Measurements from ENCODE around the gene AGFG1.

Gene AGFG1

GRCh38 chr2:227461811-227462461, 10.0 kb upstream of the AGFG1 start:
- no peak for DNase-seq (ENCODE audit: low read depth in 1 of 2, low spot score in 1 of 2)

DNA sequence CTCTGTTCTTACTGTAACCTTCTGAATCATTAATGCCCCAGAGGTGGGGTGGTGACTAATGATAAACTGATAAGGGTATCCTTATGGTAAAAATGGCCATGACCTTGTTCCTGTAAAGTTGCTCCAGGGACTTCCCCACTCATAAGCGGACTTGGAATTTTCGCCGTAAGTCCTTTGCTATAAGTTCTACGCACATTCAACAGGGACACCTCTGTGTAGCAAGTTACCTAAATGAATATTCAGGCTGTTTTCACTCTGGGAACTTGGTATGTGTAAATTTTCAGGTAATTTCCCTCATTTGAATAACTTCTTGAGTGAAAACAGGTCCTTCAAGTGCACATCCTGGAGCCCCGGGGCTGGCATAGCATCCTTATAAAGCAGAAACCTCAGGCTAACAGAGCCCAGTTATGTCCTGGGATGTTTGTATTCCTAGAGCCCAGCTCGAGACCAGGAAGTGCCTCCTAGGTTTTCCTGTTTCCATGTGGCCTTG, 9.4 kb upstream of the AGFG1 start:
- no peak for DNase-seq (ENCODE audit: low read depth in 1 of 2, low spot score in 1 of 2)

- no peak for DNase-seq (ENCODE audit: low read depth in 1 of 2, low spot score in 1 of 2)
These were observed 8.7 kb upstream of the AGFG1 start for GRCh38 chr2:227462972-227463931.

- DNase-seq (ENCODE audit: low read depth in 1 of 2, low spot score in 1 of 2) = no peak
These were observed 7.6 kb upstream of the AGFG1 start for GRCh38 chr2:227464361-227464760.

GRCh38 chr2:227464851-227465250, 7.1 kb upstream of the AGFG1 start:
- DNase-seq (ENCODE audit: low read depth in 1 of 2, low spot score in 1 of 2) = no peak

GRCh38 chr2:227466887-227467600, 4.9 kb upstream of the AGFG1 start:
- no peak for DNase-seq (ENCODE audit: low read depth in 1 of 2, low spot score in 1 of 2)

GRCh38 chr2:227471412-227471811, 544 bp upstream of the AGFG1 start:
- DNase-seq (ENCODE audit: low read depth in 1 of 2, low spot score in 1 of 2) = no peak

GRCh38 chr2:227472265-227473121, 537 bp downstream of the AGFG1 start:
- DNase-seq (ENCODE audit: low read depth in 1 of 2, low spot score in 1 of 2) = peak in 1 of 2 donors; percentile 26

DNA sequence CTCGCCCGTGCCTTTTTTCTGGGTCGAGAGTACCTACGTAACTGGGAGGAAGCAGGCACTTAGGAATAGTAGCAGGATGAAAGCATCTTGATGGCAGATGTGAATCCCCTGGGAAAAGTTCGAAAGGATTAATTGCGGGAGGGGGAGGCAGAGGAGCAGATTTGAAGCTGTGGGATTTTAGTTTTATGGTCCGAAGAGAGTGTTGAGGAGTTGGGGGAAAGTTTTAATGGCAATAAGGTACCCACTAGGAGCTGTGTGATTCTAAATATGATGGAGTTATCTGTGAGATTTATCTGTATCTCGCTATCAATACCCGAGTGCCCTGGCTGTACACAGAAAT, 1.1 kb downstream of the AGFG1 start:
- DNase-seq (ENCODE audit: low read depth in 1 of 2, low spot score in 1 of 2) = no peak

DNA sequence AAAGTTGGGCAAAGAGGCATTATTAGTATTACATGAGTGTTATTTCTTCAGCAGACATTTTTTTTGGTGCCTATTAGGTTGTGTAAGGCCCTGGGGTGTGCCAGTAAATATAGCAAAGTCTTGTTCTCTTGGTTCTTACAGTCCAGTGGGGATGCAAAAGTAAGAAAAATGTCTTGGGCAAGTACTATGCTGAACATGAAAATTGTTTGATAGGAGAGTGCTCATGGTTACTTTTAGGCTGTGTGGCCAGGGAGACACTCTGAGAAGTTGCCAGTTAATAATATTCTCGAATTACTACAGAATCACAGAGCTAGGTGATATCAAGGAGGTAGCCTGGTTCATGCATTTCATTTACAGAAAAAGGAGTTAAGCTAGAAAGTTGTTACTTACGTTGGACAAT, 1.9 kb downstream of the AGFG1 start:
- no peak for DNase-seq (ENCODE audit: low read depth in 1 of 2, low spot score in 1 of 2)

- no peak for DNase-seq (ENCODE audit: low read depth in 1 of 2, low spot score in 1 of 2)
These were observed 2.5 kb downstream of the AGFG1 start for GRCh38 chr2:227474410-227474809.

- DNase-seq (ENCODE audit: low read depth in 1 of 2, low spot score in 1 of 2) = no peak
These were observed 5.3 kb downstream of the AGFG1 start for GRCh38 chr2:227477291-227477690.

DNA sequence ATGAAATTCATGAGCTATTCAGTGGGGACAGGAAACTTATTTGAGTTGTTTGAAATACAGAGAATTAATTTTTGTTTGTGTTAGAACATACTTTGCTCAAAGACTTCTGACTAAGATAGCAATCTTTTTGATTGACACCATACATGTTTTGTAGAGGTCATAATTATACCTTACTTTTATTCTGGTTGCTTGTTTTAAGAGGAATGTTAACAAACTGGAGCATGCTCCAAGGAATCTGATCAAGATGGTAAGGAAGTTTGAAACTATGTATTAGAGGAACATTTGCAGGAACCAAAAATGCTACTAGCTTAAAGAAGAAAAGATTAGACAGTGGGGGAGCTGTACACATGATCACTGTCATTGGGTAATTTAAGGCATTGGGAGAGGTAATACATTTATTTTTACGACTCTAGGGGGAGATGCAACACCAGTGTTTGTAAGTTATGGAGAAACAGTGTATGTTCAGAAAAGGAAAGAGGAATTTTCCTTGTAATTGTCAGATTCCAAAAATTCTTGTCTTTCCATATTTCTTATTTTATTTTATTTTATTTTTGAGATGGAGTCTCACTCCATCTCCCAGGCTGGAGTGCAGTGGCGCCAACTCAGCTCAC, 8.0 kb downstream of the AGFG1 start:
- DNase-seq (ENCODE audit: low read depth in 1 of 2, low spot score in 1 of 2) = no peak

DNA sequence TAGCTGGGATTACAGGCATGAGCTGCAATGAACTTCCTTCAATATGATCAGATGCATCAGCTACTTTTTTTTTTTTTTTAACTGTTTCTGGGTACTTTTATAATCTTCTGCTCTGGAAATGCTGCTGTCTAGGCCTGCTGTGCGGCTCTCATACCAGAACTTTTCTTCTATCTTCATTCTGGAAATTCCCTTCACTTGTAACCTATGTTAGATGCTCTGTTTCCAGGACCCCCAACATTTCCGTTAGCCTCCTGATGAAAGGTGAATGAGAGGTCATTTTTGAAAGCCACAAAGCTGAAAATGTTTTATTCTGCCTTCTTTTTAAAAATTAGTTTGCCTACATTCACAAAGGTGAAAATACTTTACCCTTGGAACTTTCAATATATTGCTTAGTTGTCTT, 8.6 kb downstream of the AGFG1 start:
- no peak for DNase-seq (ENCODE audit: low read depth in 1 of 2, low spot score in 1 of 2)

DNA sequence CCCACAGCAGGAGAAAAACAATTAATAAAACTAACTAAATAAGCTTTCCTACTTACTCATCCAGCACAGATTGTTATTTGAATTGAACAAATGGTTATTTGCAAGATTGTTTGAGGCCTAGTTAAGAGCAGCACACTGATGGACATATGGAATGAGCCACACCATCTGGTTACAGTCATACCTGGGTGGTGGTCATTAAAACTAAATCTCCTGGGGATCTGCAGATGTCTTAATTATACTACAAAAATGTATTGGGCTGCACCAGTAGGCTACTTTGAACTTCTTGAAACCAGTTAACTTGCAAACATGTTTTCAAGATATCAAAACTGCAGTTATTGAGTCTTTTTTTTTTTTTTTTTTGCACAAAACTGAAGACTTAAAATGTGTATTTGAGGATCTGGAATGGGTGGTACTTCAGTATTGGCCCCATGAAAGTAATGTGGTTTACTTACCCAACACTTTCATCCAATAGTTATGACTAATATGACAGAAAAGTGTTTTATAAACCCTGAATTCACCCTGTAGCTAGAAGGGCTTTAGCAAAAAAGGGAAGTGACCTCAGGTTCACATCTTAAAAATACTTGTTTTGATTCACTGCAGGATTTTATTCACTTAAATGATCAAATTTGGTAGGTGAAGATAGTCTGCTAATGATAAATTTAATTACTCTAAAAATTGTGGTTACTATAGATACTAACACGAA, 10.8 kb downstream of the AGFG1 start:
- DNase-seq (ENCODE audit: low read depth in 1 of 2, low spot score in 1 of 2) = no peak

DNA sequence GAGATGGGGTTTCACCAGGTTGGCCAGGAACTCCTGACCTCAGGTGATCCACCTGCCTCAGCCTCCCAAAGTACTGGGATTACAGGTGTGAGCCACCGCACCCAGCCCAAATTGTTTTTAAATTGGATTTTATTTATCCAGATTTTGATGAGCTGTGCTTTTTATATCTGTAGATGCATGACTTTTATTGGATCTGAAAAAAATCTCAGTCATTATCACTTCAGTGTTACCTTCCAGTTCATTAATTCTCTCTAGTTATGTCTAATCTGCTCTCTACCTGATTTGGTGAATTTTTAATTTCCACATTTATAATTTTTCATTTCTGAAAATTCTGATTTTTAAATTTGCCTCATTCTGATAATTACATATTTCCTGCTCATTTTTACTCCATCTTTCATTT, 13.5 kb downstream of the AGFG1 start:
- DNase-seq (ENCODE audit: low read depth in 1 of 2, low spot score in 1 of 2) = no peak

- no peak for DNase-seq (ENCODE audit: low read depth in 1 of 2, low spot score in 1 of 2)
These were observed 14.7 kb downstream of the AGFG1 start for GRCh38 chr2:227486688-227487087.

DNA sequence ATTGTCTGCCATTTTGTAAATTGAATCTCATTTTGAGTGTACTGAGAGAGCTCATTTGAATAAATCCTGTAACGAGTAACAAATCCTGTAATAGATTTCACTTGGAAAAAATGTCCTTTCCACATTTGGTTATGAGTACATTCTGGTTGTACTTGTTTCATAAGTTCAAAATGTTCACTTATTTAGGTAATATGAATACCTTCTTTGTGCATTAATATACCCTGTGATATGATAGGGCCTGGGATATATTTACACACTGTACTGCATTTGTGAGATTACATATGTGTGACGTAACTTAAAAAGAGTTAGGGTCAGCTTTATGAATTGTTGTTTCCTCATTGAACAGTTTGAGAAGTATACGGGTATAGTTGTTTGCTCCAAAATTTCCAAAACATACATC, 16.1 kb downstream of the AGFG1 start:
- DNase-seq (ENCODE audit: low read depth in 1 of 2, low spot score in 1 of 2) = no peak

DNA sequence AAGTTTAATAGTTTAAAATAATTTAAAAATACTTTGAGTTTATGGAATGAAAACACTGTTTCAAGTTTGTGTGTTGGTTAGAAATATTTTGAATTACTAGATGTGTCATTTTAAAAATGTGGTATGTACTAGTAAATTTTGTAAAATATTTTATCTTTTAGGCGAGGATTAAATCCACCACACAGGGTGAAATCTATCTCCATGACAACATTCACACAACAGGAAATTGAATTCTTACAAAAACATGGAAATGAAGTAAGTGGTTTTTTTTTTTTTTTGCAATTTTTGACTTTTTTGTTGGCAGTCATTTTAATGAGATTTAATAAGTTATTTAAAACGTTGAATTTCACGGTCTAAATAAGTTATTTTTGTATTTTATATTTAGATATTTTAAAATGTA, 19.4 kb downstream of the AGFG1 start:
- DNase-seq (ENCODE audit: low read depth in 1 of 2, low spot score in 1 of 2) = no peak

- DNase-seq (ENCODE audit: low read depth in 1 of 2, low spot score in 1 of 2) = no peak
These were observed 21.6 kb downstream of the AGFG1 start for GRCh38 chr2:227493524-227493923.

Data from activated T-helper 1 cell treated with anti-CD3 and anti-CD28 coated beads, Interleukin-2, amount 50 U/mL, for 16 hours (primary cell).